Adrenal gland (tissue), 12 donors: Measurements from ENCODE around the gene STARD5. TPM values are rescaled to one million over a fixed set of nuclear protein-coding genes. Genes with fewer than 3 reads are reported as not detected.

Experiments used
- DNase-seq, 7 donors: peaks; one replicate each; pipeline ENCODE4 v3.0.0-alpha.2; 2019 to 2020
- H3K27ac ChIP-seq, 5 donors: fragments of 200-600 bp; sonication (generic) in 4 of 5; 1 replicate in 3 of 5; 2 replicates in 2 of 5; pipeline versions ENCODE4 v1.5.1 to v1.8.0; 2016 to 2020; ENCODE audit warnings: mild to moderate bottlenecking in 1 of 5
- H3K27me3 ChIP-seq: fragments of 200-600 bp; 2 replicates; pipeline ENCODE4 v1.8.0; 2021
- H3K36me3 ChIP-seq, 2 donors: fragments of 200-600 bp; replicated peaks in 1 of 2; 1 replicate in 1 of 2; 2 replicates in 1 of 2; pipeline versions ENCODE4 v1.5.1 to v1.8.0; 2018 to 2022
- H3K4me1 ChIP-seq, 2 donors: fragments of 200-600 bp; replicated peaks in 1 of 2; 1 replicate in 1 of 2; 2 replicates in 1 of 2; pipeline versions ENCODE4 v1.5.1 to v1.8.0; 2018 to 2021
- H3K4me3 ChIP-seq, 4 donors: fragments of 200-600 bp; sonication (generic) in 3 of 4; one replicate each; pipeline ENCODE4 v1.5.1; 2016 to 2018
- H3K9me3 ChIP-seq, 3 donors: fragments of 200-600 bp; sonication (generic) in 1 of 3; replicated peaks in 1 of 3; 1 replicate in 2 of 3; 2 replicates in 1 of 3; pipeline versions ENCODE4 v1.5.1 to v1.8.0; 2016 to 2021
- CTCF ChIP-seq, 6 experiments: fragments of 450-650 bp in 4 of 6; fragments of 200-600 bp in 2 of 6; sonication (generic) in 1 of 6; IDR thresholded peaks; 1 replicate in 5 of 6; 2 replicates in 1 of 6; pipeline versions ENCODE4 v1.5.1 to v1.8.0; 2016 to 2021; ENCODE audit warnings: antibody characterized with exemption in 6 of 6, mild to moderate bottlenecking in 2 of 6, moderate library complexity in 1 of 6
- POLR2A ChIP-seq, 2 donors: fragments of 450-650 bp; IDR thresholded peaks; one replicate each; pipeline ENCODE4 v1.6.1; 2017; ENCODE audit warnings: antibody characterized with exemption in 2 of 2, mild to moderate bottlenecking in 2 of 2, moderate library complexity in 1 of 2
- WGBS, 4 donors: extraction: QIAGEN DNeasy Blood & Tissue Kit in 2 of 4; methylation state at CpG; one replicate each; pipeline versions ENCODE4 v1.1.5 to v1.1.7; 2013 to 2017; 5-methylcytosine and 5-hydroxymethylcytosine counted together
- intact Hi-C, 2 donors: fragments of 100-400 bp; cut with DNase I; formaldehyde crosslinking; loops; one replicate each; pipeline versions ENCODE4 v1.14.1 to v1.15.0; 2022 to 2023
- polyA plus RNA-seq, 3 donors: library from polyadenylated mRNA; stranded (reverse); fragments of 200-250 nt in 2 of 3; fragments of 350-450 nt in 1 of 3; fragmentation: Illumina TruSeq in 1 of 3; extraction: RNeasy Lipid Tissue Mini Kit (QIAGEN cat#74804) in 1 of 3; gene quantifications; one replicate each; pipeline ENCODE4 v1.2.3, GENCODE V29; 2013 to 2014
- total RNA-seq, 9 donors: library from RNA; depleted of rRNA in 4 of 9; stranded (reverse); fragments of >200 nt in 4 of 9; fragments of 120-200 nt in 1 of 9; fragmentation: NEBNext Ultra II Directional in 1 of 9; extraction: Animal tissue kit (Norgen Biotek cat#: 25700) in 1 of 9; gene quantifications; one replicate each; pipeline versions ENCODE4 v1.1.0 to v1.2.4, GENCODE V29; 2013 to 2023
- donor health status: healthy with polysubstance abuse.
- donor health status: Bipolar disorder and iron deficiency.
- donor health status: DM: yes; HTN: yes; CAD: no.
- donor health status: DM: no; HTN: no; CAD: no.
- donor health status: DM: no; HTN: no; CAD: no.
- donor health status: DM: yes; HTN: yes; CAD: no.

The STARD5 gene
- total and polyA plus RNA-seq, 12 donors, result 0.97 to 6.1 (median 3.5) TPM

- Histone ChIP-seq H3K4me1 (peaks cover 0 to 5% of the 10 kb centered on the region in 2 donors), H3K27me3 (no peaks in the 10 kb centered on the region), H3K9me3 (peaks cover 0 to 3% (median 0%) of the 10 kb centered on the region in 3 donors), H3K36me3 (no peaks in the 10 kb centered on the region), H3K27ac (no peak overlapping the region), H3K4me3 (no peak overlapping the region)
- WGBS, 4 donors, result 72 to 81% (median 74%) methylated on average over 10 to 12 of the region's 12 CpGs
- DNase-seq, result no peak
- TF ChIP-seq POLR2A (IDR thresholded peaks at IDR 0.05) (no peak), CTCF (IDR thresholded peaks at IDR 0.05) (no peak)
- intact Hi-C loops, result loop anchor here in 1 of 2 donors (5.0 kb wide), 1 partner anchor 130 kb away; no protein-coding TSS in a partner anchor
Measured at GRCh38 chr15:81271761-81272644, 51.9 kb downstream of the STARD5 start.

GRCh38 chr15:81270781-81271491 lies 53.0 kb downstream of the STARD5 start:
- no peaks in the 10 kb centered on the region for H3K9me3 ChIP-seq
- no peak for DNase-seq
- no peak for TF ChIP-seq CTCF (IDR thresholded peaks at IDR 0.05)
- TF ChIP-seq POLR2A (IDR thresholded peaks at IDR 0.05), result no peak
- no peaks in the 10 kb centered on the region for H3K36me3 ChIP-seq
- intact Hi-C loops, result loop anchor here in 1 of 2 donors (5.0 kb wide), 1 partner anchor 131 kb away; no protein-coding TSS in a partner anchor
- no peak overlapping the region for H3K27ac ChIP-seq
- H3K4me1 ChIP-seq, result peaks cover 0 to 8% of the 10 kb centered on the region in 2 donors
- 83 to 89% (median 86%) methylated on average over 11 of the region's 11 CpGs for WGBS, 4 donors
- no peak overlapping the region for H3K4me3 ChIP-seq
- no peaks in the 10 kb centered on the region for H3K27me3 ChIP-seq

- Histone ChIP-seq H3K4me3 (no peak overlapping the region), H3K36me3 (no peaks in the 10 kb centered on the region), H3K27me3 (no peaks in the 10 kb centered on the region), H3K4me1 (peaks cover 0 to 3% of the 10 kb centered on the region in 2 donors), H3K27ac (no peak overlapping the region), H3K9me3 (no peaks in the 10 kb centered on the region)
- intact Hi-C loops, result loop anchor here in 1 of 2 donors (5.0 kb wide), 1 partner anchor 132 kb away; no protein-coding TSS in a partner anchor
- DNase-seq, result no peak
- WGBS, 4 donors, result 64 to 73% (median 69%) methylated on average over 3 of the region's 3 CpGs
- TF ChIP-seq POLR2A (IDR thresholded peaks at IDR 0.05) (no peak), CTCF (IDR thresholded peaks at IDR 0.05) (no peak)
Measured at GRCh38 chr15:81270188-81270587, 53.8 kb downstream of the STARD5 start.
